IgD-negative memory B cell (primary cell): ENCODE data around the gene FUT8. TPM values are rescaled to one million over a fixed set of nuclear protein-coding genes. Genes with fewer than 3 reads are reported as not detected.
A peak's percentile ranks its signal among the peaks of the same experiment; 100 is the strongest.

Experiments used
- H3K27ac Mint-ChIP-seq, 3 donors: one replicate each; pipeline ENCODE4 v1.8.0; 2020 to 2022; ENCODE audit warnings: mild to moderate bottlenecking in 3 of 3, mixed read lengths in 3 of 3, moderate library complexity in 1 of 3
- H3K27me3 Mint-ChIP-seq: one replicate; pipeline ENCODE4 v1.8.0; 2021; ENCODE audit warnings: mixed read lengths
- H3K36me3 Mint-ChIP-seq: one replicate; pipeline ENCODE4 v1.8.0; 2020; ENCODE audit warnings: mild to moderate bottlenecking, mixed read lengths
- H3K4me1 Mint-ChIP-seq, 3 donors: one replicate each; pipeline ENCODE4 v1.8.0; 2020 to 2022; ENCODE audit warnings: mixed read lengths in 3 of 3, mild to moderate bottlenecking in 1 of 3
- H3K4me3 Mint-ChIP-seq, 4 donors: one replicate each; pipeline ENCODE4 v1.8.0; 2020 to 2022; ENCODE audit warnings: mild to moderate bottlenecking in 4 of 4, mixed read lengths in 4 of 4, moderate library complexity in 3 of 4
- H3K9me3 Mint-ChIP-seq, 3 donors: one replicate each; pipeline ENCODE4 v1.8.0; 2020 to 2021; ENCODE audit warnings: mixed read lengths in 3 of 3, mild to moderate bottlenecking in 1 of 3
- polyA plus RNA-seq: library from polyadenylated mRNA; unstranded; fragments of 300-500 nt; fragmentation: Illumina TruSeq; gene quantifications from one replicate; pipeline ENCODE4 v1.2.3, GENCODE V29; 2021

FUT8 gene
- polyA plus RNA-seq, 1 donor from 2014 or later: 14.0 TPM

- Mint-ChIP-seq H3K4me3 (peak overlapping the region in 1 of 4 donors; percentile 23), H3K4me1 (peaks cover 64 to 68% (median 67%) of the 10 kb centered on the region in 3 donors), H3K9me3 (no peaks in the 10 kb centered on the region), H3K27me3 (no peaks in the 10 kb centered on the region), H3K36me3 (peaks cover 3% of the 10 kb centered on the region), H3K27ac (no peak overlapping the region)
These were observed 66.9 kb downstream of the FUT8 start for GRCh38 chr14:65479386-65479785.

GRCh38 chr14:65482757-65483438, 70.4 kb downstream of the FUT8 start:
- Mint-ChIP-seq H3K27ac (peak overlapping the region in 2 of 3 donors; percentile 47 to 69), H3K36me3 (peaks cover 5% of the 10 kb centered on the region), H3K27me3 (no peaks in the 10 kb centered on the region), H3K9me3 (no peaks in the 10 kb centered on the region), H3K4me1 (peaks cover 61 to 78% (median 65%) of the 10 kb centered on the region in 3 donors), H3K4me3 (peak overlapping the region in 2 of 4 donors; percentile 79 to 84)

GRCh38 chr14:65483647-65484046, 71.1 kb downstream of the FUT8 start:
- Mint-ChIP-seq H3K36me3 (peaks cover 5% of the 10 kb centered on the region), H3K27ac (peak overlapping the region in 1 of 3 donors; percentile 47), H3K9me3 (no peaks in the 10 kb centered on the region), H3K4me1 (peaks cover 65 to 80% (median 65%) of the 10 kb centered on the region in 3 donors), H3K4me3 (no peak overlapping the region), H3K27me3 (no peaks in the 10 kb centered on the region)

- Mint-ChIP-seq H3K27ac (no peak overlapping the region), H3K27me3 (no peaks in the 10 kb centered on the region)
These were observed 73.0 kb downstream of the FUT8 start for GRCh38 chr14:65485516-65485915.

GRCh38 chr14:65486863-65487262, 74.3 kb downstream of the FUT8 start:
- Mint-ChIP-seq H3K9me3 (no peaks in the 10 kb centered on the region), H3K27ac (no peak overlapping the region), H3K4me3 (peak overlapping the region in 1 of 4 donors; percentile 30), H3K27me3 (no peaks in the 10 kb centered on the region), H3K4me1 (peaks cover 46 to 74% (median 53%) of the 10 kb centered on the region in 3 donors), H3K36me3 (peaks cover 9% of the 10 kb centered on the region)

More at GRCh38 chr14:65485516-65485915, 73.0 kb downstream of the FUT8 start:
- no peaks in the 10 kb centered on the region for H3K9me3 Mint-ChIP-seq
- H3K4me3 Mint-ChIP-seq: peak overlapping the region in 1 of 4 donors; percentile 68
- H3K4me1 Mint-ChIP-seq: peaks cover 52 to 77% (median 60%) of the 10 kb centered on the region in 3 donors
- H3K36me3 Mint-ChIP-seq: peaks cover 5% of the 10 kb centered on the region

- Mint-ChIP-seq H3K4me1 (peaks cover 42 to 71% (median 46%) of the 10 kb centered on the region in 3 donors), H3K27ac (peak overlapping the region in 1 of 3 donors; percentile 41), H3K9me3 (peaks cover 0 to 4% (median 2%) of the 10 kb centered on the region in 3 donors), H3K4me3 (peak overlapping the region in 2 of 4 donors; percentile 28 to 69), H3K27me3 (peaks cover 1% of the 10 kb centered on the region), H3K36me3 (peaks cover 9% of the 10 kb centered on the region)
These were observed 75.4 kb downstream of the FUT8 start for GRCh38 chr14:65487783-65488494.

GRCh38 chr14:65491274-65491673, 78.7 kb downstream of the FUT8 start:
- no peak overlapping the region for H3K27ac Mint-ChIP-seq

GRCh38 chr14:65492266-65492665, 79.7 kb downstream of the FUT8 start:
- Mint-ChIP-seq H3K27ac (peak overlapping the region in 1 of 3 donors; percentile 44), H3K27me3 (peaks cover 1% of the 10 kb centered on the region), H3K9me3 (peaks cover 0 to 12% (median 2%) of the 10 kb centered on the region in 3 donors), H3K36me3 (peaks cover 16% of the 10 kb centered on the region), H3K4me3 (no peak overlapping the region), H3K4me1 (peaks cover 27 to 41% (median 38%) of the 10 kb centered on the region in 3 donors)

More at GRCh38 chr14:65491274-65491673, 78.7 kb downstream of the FUT8 start:
- H3K36me3 Mint-ChIP-seq: peaks cover 11% of the 10 kb centered on the region
- peaks cover 1% of the 10 kb centered on the region for H3K27me3 Mint-ChIP-seq
- no peak overlapping the region for H3K4me3 Mint-ChIP-seq
- peaks cover 29 to 48% (median 33%) of the 10 kb centered on the region in 3 donors for H3K4me1 Mint-ChIP-seq
- H3K9me3 Mint-ChIP-seq: peaks cover 0 to 6% (median 2%) of the 10 kb centered on the region in 3 donors

- Mint-ChIP-seq H3K4me3 (no peak overlapping the region), H3K36me3 (peaks cover 22% of the 10 kb centered on the region), H3K4me1 (peaks cover 20 to 36% (median 32%) of the 10 kb centered on the region in 3 donors), H3K27ac (no peak overlapping the region), H3K27me3 (peaks cover 1% of the 10 kb centered on the region), H3K9me3 (peaks cover 0 to 12% (median 2%) of the 10 kb centered on the region in 3 donors)
These were observed 82.7 kb downstream of the FUT8 start for GRCh38 chr14:65495196-65495595.

GRCh38 chr14:65496178-65496993, 83.9 kb downstream of the FUT8 start:
- Mint-ChIP-seq H3K27me3 (peaks cover 1% of the 10 kb centered on the region), H3K4me3 (peak overlapping the region in 1 of 4 donors; percentile 56), H3K4me1 (peaks cover 29 to 38% (median 38%) of the 10 kb centered on the region in 3 donors), H3K9me3 (peaks cover 0 to 12% (median 2%) of the 10 kb centered on the region in 3 donors), H3K27ac (peak overlapping the region in 2 of 3 donors; percentile 59), H3K36me3 (peaks cover 21% of the 10 kb centered on the region)

GRCh38 chr14:65499138-65499537, 86.6 kb downstream of the FUT8 start:
- peaks cover 19% of the 10 kb centered on the region for H3K36me3 Mint-ChIP-seq
- H3K4me1 Mint-ChIP-seq: peaks cover 33 to 45% (median 40%) of the 10 kb centered on the region in 3 donors
- no peak overlapping the region for H3K4me3 Mint-ChIP-seq
- no peaks in the 10 kb centered on the region for H3K27me3 Mint-ChIP-seq
- peak overlapping the region in 1 of 3 donors; percentile 57 for H3K27ac Mint-ChIP-seq
- peaks cover 0 to 8% (median 0%) of the 10 kb centered on the region in 3 donors for H3K9me3 Mint-ChIP-seq

- H3K4me3 Mint-ChIP-seq: no peak overlapping the region
- H3K9me3 Mint-ChIP-seq: peaks cover 0 to 8% (median 0%) of the 10 kb centered on the region in 3 donors
- peaks cover 39 to 47% (median 47%) of the 10 kb centered on the region in 3 donors for H3K4me1 Mint-ChIP-seq
- H3K27ac Mint-ChIP-seq: peak overlapping the region in 1 of 3 donors; percentile 57
- peaks cover 16% of the 10 kb centered on the region for H3K36me3 Mint-ChIP-seq
- H3K27me3 Mint-ChIP-seq: no peaks in the 10 kb centered on the region
These were observed 87.5 kb downstream of the FUT8 start for GRCh38 chr14:65500075-65500474.

- Mint-ChIP-seq H3K4me3 (peak overlapping the region in 1 of 4 donors; percentile 10), H3K9me3 (peaks cover 0 to 6% (median 0%) of the 10 kb centered on the region in 3 donors), H3K27ac (peak overlapping the region in 2 of 3 donors; percentile 7 to 8), H3K36me3 (peaks cover 12% of the 10 kb centered on the region), H3K27me3 (no peaks in the 10 kb centered on the region), H3K4me1 (peaks cover 42 to 54% (median 48%) of the 10 kb centered on the region in 3 donors)
These were observed 88.8 kb downstream of the FUT8 start for GRCh38 chr14:65501328-65501727.

- peaks cover 15% of the 10 kb centered on the region for H3K36me3 Mint-ChIP-seq
- H3K9me3 Mint-ChIP-seq: peaks cover 0 to 7% (median 1%) of the 10 kb centered on the region in 3 donors
- H3K27ac Mint-ChIP-seq: peak overlapping the region in 2 of 3 donors; percentile 3 to 33
- no peak overlapping the region for H3K4me3 Mint-ChIP-seq
- peaks cover 46 to 66% (median 48%) of the 10 kb centered on the region in 3 donors for H3K4me1 Mint-ChIP-seq
- no peaks in the 10 kb centered on the region for H3K27me3 Mint-ChIP-seq
These were observed 90.2 kb downstream of the FUT8 start for GRCh38 chr14:65502676-65503124.
